Liver (tissue), 9 donors: Measurements from ENCODE around the gene SETBP1. TPM values are rescaled to one million over a fixed set of nuclear protein-coding genes. Genes with fewer than 3 reads are reported as not detected.

Experiments
- DNase-seq: peaks from one replicate; pipeline ENCODE4 v3.0.0-alpha.2; 2017; ENCODE audit warnings: low spot score
- H3K27ac ChIP-seq, 2 donors: one replicate each; pipeline ENCODE4 v1.7.0; 2013; ENCODE audit warnings: inconsistent platforms in 2 of 2, low read length in 2 of 2, control low read depth in 1 of 2, low read depth in 1 of 2, mild to moderate bottlenecking in 1 of 2
- H3K27me3 ChIP-seq, 4 donors: one replicate each; pipeline versions ENCODE4 v1.6.1 to v1.7.0; 2013; ENCODE audit warnings: low read length in 3 of 4, inconsistent platforms in 1 of 4, mild to moderate bottlenecking in 1 of 4, moderate library complexity in 1 of 4; ENCODE audit not compliant: control insufficient read depth in 4 of 4, insufficient read depth in 4 of 4
- H3K36me3 ChIP-seq, 4 donors: one replicate each; pipeline versions ENCODE4 v1.6.1 to v1.7.0; 2013; ENCODE audit warnings: low read length in 3 of 4, mild to moderate bottlenecking in 3 of 4, low read depth in 1 of 4, moderate library complexity in 1 of 4; ENCODE audit not compliant: control insufficient read depth in 4 of 4, insufficient read depth in 3 of 4
- H3K4me1 ChIP-seq, 4 donors: one replicate each; pipeline versions ENCODE4 v1.6.1 to v1.7.0; 2013; ENCODE audit warnings: low read length in 3 of 4, mild to moderate bottlenecking in 3 of 4, moderate library complexity in 1 of 4; ENCODE audit not compliant: control insufficient read depth in 4 of 4, insufficient read depth in 4 of 4
- H3K4me3 ChIP-seq, 3 donors: one replicate each; pipeline versions ENCODE4 v1.6.1 to v1.7.0; 2013; ENCODE audit warnings: low read length in 3 of 3, control low read depth in 1 of 3, low read depth in 1 of 3, mild to moderate bottlenecking in 1 of 3
- H3K9ac ChIP-seq, 2 donors: one replicate each; pipeline ENCODE4 v1.7.0; 2013; ENCODE audit warnings: low read length in 2 of 2, mild to moderate bottlenecking in 2 of 2, moderate library complexity in 2 of 2, control low read depth in 1 of 2, low read depth in 1 of 2
- H3K9me3 ChIP-seq, 4 donors: one replicate each; pipeline versions ENCODE4 v1.6.1 to v1.7.0; 2013; ENCODE audit warnings: low read length in 3 of 4; ENCODE audit not compliant: control insufficient read depth in 4 of 4
- CTCF ChIP-seq: fragments of 150-350 bp; IDR thresholded peaks from 2 replicates; pipeline ENCODE4 v1.5.1; 2017; ENCODE audit warnings: improper control_type of control experiment, low read depth, low read length; ENCODE audit not compliant: missing input control
- EGR1 ChIP-seq, 2 donors: IDR thresholded peaks; 2 replicates each; pipeline ENCODE4 v1.6.1; 2016 to 2018; ENCODE audit warnings: antibody characterized with exemption in 2 of 2, low read depth in 2 of 2
- FOXA1 ChIP-seq: IDR thresholded peaks from 2 replicates; pipeline ENCODE4 v1.6.1; 2016; ENCODE audit warnings: antibody characterized with exemption
- FOXA2 ChIP-seq: IDR thresholded peaks from 2 replicates; pipeline ENCODE4 v1.6.1; 2016; ENCODE audit warnings: antibody characterized with exemption
- GABPA ChIP-seq, 2 donors: IDR thresholded peaks in 1 of 2; conservative IDR thresholded peaks in 1 of 2; 2 replicates each; pipeline ENCODE4 v1.6.1; 2016; ENCODE audit warnings: antibody characterized with exemption in 2 of 2, mild to moderate bottlenecking in 1 of 2, moderate library complexity in 1 of 2
- HNF4A ChIP-seq, 2 donors: conservative IDR thresholded peaks; 2 replicates each; pipeline ENCODE4 v1.6.1; 2016; ENCODE audit warnings: antibody characterized with exemption in 2 of 2, mild to moderate bottlenecking in 2 of 2
- HNF4G ChIP-seq: IDR thresholded peaks from 2 replicates; pipeline ENCODE4 v1.6.1; 2016; ENCODE audit warnings: antibody characterized with exemption
- MAX ChIP-seq: IDR thresholded peaks from 2 replicates; pipeline ENCODE4 v1.6.1; 2016; ENCODE audit warnings: antibody characterized with exemption
- RAD21 ChIP-seq, 2 donors: IDR thresholded peaks; 2 replicates each; pipeline ENCODE4 v1.6.1; 2016; ENCODE audit warnings: antibody characterized with exemption in 2 of 2, mild to moderate bottlenecking in 2 of 2
- RXRA ChIP-seq, 2 donors: IDR thresholded peaks; 2 replicates each; pipeline ENCODE4 v1.6.1; 2017 to 2018; ENCODE audit warnings: antibody characterized with exemption in 2 of 2, mild to moderate bottlenecking in 1 of 2
- SP1 ChIP-seq: IDR thresholded peaks from 2 replicates; pipeline ENCODE4 v1.6.1; 2018; ENCODE audit warnings: antibody characterized with exemption, mild to moderate bottlenecking
- TAF1 ChIP-seq: conservative IDR thresholded peaks from 2 replicates; pipeline ENCODE4 v1.6.1; 2016; ENCODE audit warnings: antibody characterized with exemption, mild to moderate bottlenecking
- YY1 ChIP-seq: IDR thresholded peaks from 2 replicates; pipeline ENCODE4 v1.6.1; 2016; ENCODE audit warnings: antibody characterized with exemption, mild to moderate bottlenecking
- ZBTB33 ChIP-seq: IDR thresholded peaks from 2 replicates; pipeline ENCODE4 v1.6.1; 2016; ENCODE audit warnings: antibody characterized with exemption
- WGBS: extraction: QIAGEN DNeasy Blood & Tissue Kit; methylation state at CpG from one replicate; pipeline ENCODE4 v1.1.7; 2013; 5-methylcytosine and 5-hydroxymethylcytosine counted together
- polyA plus RNA-seq, 2 donors: library from polyadenylated mRNA; stranded (reverse) in 1 of 2; unstranded in 1 of 2; fragments of 200-250 nt in 1 of 2; fragments of >200 nt in 1 of 2; fragmentation: Nextera tagmentation in 1 of 2; extraction: Ambion mirVana in 1 of 2; gene quantifications; one replicate each; pipeline versions ENCODE4 v1.2.1 to v1.2.3, GENCODE V29; 2013 to 2015
- total RNA-seq, 2 donors: library from RNA; depleted of rRNA; stranded (reverse); fragments of >200 nt; gene quantifications; one replicate each; pipeline ENCODE4 v1.2.3, GENCODE V29; 2014
- TF ChIP-seq, protein P1 (sequence below): IDR thresholded peaks from 2 replicates; pipeline ENCODE4 v1.6.1; 2016; ENCODE audit warnings: antibody characterized with exemption
- TF ChIP-seq, protein P2 (sequence below): IDR thresholded peaks from 2 replicates; pipeline ENCODE4 v1.6.1; 2016; ENCODE audit warnings: antibody characterized with exemption, mild to moderate bottlenecking
- donor health status: healthy.
- donor health status: healthy.
- donor health status: healthy.
- donor health status: healthy.
- donor health status: healthy.

SETBP1 gene
- 10 to 100 TPM in 1 of 2 donors, 1 to 10 TPM in 1; 2.5 to 15.8 TPM for total RNA-seq
- 1 to 10 TPM; 3.5 to 5.8 TPM for polyA plus RNA-seq

DNA sequence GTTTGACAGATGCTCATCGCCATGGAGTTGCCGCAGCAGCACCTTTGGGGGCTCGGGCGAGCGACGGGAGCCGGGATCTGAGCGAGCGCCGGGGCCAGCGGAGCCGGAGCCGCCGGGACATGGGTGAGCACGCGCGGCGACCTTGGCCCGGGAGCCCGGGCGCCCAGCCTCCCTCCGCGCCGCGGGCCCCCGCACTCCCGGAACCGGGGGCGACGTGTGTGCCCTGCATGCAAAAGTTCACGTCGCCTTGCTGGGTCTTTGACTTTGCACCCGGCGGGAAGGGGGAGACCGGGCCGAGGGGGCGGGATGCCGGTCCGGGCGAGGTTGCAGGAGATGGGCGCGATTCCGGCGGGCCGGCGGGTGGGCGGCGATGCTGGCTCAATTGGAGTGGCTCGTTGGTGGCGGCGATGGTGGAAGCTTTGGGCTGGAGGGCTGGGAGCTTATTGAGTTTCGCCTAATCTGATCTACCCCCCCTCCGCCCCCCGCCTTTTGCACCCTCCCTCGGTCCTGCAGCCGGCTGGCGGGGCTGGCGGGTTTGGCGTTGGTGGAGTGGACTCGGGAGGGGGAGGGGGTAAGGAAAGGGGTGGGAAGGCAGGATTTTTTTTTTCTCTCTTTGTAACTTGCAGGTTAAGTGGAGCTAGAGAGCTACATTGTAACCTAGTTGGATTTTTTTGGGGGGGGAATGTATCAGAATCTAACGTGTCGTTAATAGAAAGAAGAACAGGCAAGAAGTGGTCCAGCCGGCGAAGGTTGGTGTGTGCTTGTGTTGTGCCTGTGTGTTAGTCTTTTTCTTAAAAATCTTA is at the start of gene SETBP1:
Gene SETBP1, plus strand, starts transcription at position 616 of the 803 bp plus-strand sequence. CDS start 20,459 bp downstream, outside the sequence.
- Histone ChIP-seq H3K4me3 (peak within 1 kb of the TSS; percentile 61 to 93 (median 77)), H3K36me3 (no peaks in the 10 kb centered on the region), H3K4me1 (peaks cover 0 to 18% (median 13%) of the 10 kb centered on the region in 4 donors), H3K27ac (peak within 1 kb of the TSS; percentile 96 to 97), H3K9me3 (no peaks in the 10 kb centered on the region), H3K9ac (peak within 1 kb of the TSS; percentile 57 to 75), H3K27me3 (no peaks in the 10 kb centered on the region)
- peak in 1 of 2 donors; percentile 31 for TF ChIP-seq HNF4A (conservative IDR thresholded peaks at IDR 0.05)
- no peak for TF ChIP-seq TAF1
- no peak for TF ChIP-seq SP1
- peak; percentile 36 to 52 for TF ChIP-seq RAD21 (IDR thresholded peaks at IDR 0.05)
- TF ChIP-seq, protein P1, sequence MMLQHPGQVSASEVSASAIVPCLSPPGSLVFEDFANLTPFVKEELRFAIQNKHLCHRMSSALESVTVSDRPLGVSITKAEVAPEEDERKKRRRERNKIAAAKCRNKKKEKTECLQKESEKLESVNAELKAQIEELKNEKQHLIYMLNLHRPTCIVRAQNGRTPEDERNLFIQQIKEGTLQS: no peak
- 1% methylated on average over 64 of the region's 64 CpGs for WGBS
- peak; percentile 59 for DNase-seq

DNA sequence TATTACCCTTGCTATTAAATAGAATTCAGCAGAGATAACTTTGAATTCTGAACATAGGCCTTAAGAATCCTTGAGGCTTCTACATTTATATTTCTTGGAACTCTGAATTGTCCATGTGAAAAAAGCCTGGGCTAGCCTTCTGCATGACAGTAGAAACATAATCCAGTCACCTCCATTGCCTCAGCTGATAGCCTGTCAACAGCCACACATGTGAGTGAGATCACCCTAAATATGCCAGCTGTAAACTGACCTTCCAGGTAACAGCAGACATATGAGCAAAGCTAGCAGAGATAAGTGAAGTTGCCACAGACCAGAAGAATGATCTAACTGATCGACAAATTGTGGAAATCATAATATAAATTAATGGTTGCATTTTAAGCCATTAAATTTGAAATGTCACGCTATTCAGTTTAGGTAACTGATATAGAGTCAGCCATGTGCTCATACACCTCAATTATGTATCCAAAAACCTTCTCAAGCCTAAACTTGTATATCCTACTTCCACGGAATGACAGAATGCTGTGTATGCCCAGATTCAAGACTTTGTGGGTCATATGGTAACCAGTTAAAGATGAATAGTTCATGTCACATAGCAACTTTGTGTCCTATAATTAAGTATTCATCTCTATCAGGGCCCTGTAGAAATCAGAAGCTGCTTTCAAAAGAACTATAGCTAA is 48.1 kb upstream of the SETBP1 start:
- 88% methylated on average over 3 of the region's 3 CpGs for whole genome bisulfite sequencing
- DNase-seq: no peak

More for the DNA sequence above, 48.1 kb upstream of the SETBP1 start:
- H3K4me1 ChIP-seq: no peaks in the 10 kb centered on the region
- H3K27ac ChIP-seq: no peak overlapping the region
- no peaks in the 10 kb centered on the region for H3K9me3 ChIP-seq
- H3K9ac ChIP-seq: no peak overlapping the region
- H3K4me3 ChIP-seq: no peak overlapping the region
- no peak for TF ChIP-seq RAD21 (IDR thresholded peaks at IDR 0.05)
- TF ChIP-seq EGR1 (IDR thresholded peaks at IDR 0.05; ENCODE audit: low read depth in 2 of 2): no peak
- no peak for TF ChIP-seq HNF4A (conservative IDR thresholded peaks at IDR 0.05)
- TF ChIP-seq, protein P2, sequence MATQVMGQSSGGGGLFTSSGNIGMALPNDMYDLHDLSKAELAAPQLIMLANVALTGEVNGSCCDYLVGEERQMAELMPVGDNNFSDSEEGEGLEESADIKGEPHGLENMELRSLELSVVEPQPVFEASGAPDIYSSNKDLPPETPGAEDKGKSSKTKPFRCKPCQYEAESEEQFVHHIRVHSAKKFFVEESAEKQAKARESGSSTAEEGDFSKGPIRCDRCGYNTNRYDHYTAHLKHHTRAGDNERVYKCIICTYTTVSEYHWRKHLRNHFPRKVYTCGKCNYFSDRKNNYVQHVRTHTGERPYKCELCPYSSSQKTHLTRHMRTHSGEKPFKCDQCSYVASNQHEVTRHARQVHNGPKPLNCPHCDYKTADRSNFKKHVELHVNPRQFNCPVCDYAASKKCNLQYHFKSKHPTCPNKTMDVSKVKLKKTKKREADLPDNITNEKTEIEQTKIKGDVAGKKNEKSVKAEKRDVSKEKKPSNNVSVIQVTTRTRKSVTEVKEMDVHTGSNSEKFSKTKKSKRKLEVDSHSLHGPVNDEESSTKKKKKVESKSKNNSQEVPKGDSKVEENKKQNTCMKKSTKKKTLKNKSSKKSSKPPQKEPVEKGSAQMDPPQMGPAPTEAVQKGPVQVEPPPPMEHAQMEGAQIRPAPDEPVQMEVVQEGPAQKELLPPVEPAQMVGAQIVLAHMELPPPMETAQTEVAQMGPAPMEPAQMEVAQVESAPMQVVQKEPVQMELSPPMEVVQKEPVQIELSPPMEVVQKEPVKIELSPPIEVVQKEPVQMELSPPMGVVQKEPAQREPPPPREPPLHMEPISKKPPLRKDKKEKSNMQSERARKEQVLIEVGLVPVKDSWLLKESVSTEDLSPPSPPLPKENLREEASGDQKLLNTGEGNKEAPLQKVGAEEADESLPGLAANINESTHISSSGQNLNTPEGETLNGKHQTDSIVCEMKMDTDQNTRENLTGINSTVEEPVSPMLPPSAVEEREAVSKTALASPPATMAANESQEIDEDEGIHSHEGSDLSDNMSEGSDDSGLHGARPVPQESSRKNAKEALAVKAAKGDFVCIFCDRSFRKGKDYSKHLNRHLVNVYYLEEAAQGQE: no peak
- TF ChIP-seq SP1: no peak
- no peak for TF ChIP-seq FOXA2
- TF ChIP-seq HNF4G: no peak
- TF ChIP-seq GABPA (IDR thresholded peaks at IDR 0.05 in 1 of 2, conservative IDR thresholded peaks at IDR 0.05 in 1 of 2): no peak
- no peak for TF ChIP-seq RXRA (IDR thresholded peaks at IDR 0.05)
- no peak for TF ChIP-seq CTCF
- no peak for TF ChIP-seq MAX
- no peak for TF ChIP-seq YY1
- TF ChIP-seq ZBTB33: no peak
- TF ChIP-seq FOXA1: no peak
- no peaks in the 10 kb centered on the region for H3K27me3 ChIP-seq
- H3K36me3 ChIP-seq: no peaks in the 10 kb centered on the region
